ENCODE results near the gene STX16.
"Not testable (repeated sequence)": the region's sequence is repeated elsewhere in the genome, so short reads cannot be mapped to it uniquely, and the experiment has no call there.

Gene STX16

DNA sequence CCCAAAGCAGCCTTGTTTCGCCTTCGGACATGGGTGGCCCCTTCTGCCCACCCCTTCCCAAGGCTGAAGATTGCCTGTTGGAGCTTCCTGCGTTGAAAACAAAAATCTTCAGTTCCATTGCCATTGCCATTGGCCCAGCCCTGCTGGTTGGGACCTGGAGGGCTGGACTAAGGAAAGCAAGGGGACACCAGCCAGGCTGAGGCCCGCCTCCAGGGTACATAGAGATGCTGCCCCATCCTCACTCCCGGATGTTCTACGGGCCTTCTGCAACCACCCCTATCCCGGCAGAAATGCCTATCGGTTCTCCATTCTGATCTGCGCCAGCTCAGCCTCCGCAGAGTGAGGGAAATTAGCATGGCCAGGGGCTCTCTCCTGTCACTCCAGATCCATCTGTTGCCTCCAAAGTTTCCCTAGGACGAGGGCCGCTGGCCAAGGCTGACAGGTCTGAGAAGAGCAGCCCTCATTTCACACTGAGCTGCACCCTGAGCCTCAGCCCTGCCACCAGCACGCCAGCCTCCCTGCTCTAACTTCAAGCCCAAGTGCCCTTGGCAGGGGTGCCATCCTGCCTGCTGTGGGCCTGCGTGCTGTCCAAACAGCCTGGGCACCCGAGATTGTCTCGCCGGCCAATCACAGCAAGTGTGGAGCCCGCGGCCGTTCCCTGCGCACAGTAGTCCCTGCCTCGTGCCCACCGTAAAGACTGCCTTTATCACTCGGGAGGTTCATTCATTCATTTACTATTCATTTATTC, 13.4 kb upstream of the STX16 start:
- DNase-seq: no peak

DNA sequence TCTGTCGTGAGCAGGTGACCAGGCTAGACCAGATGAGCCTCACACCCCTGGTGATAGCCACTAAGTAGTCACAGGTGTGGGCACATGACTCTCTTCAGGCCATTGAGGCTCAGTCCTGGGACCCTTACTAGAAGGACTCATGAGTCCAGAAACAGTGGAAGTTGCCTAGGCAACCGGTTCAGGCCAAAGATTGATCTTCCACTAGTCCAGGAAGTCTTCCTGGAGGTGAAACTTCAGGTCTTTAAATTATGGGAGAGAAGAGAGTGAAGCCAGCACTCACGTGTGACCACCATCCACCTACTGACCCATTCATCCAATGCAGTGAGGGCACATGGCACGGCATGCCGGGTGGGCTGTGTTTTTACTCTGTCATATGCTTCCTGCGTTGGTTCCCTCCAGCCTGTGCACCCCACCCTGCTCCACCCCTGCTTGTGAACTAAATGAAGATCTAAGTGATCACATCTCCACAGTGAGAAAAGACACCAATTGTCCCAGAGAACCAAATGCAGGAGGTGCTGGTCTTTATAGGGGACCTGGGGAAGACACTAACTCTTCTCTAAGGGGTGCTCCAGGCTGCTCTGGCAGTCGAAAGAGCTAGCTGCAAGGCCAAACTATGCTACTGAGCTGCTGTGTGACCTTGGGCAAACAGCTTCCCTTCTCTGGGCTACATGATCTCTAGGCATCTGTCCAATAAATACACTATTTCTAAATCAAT, 12.5 kb upstream of the STX16 start:
- no peak for DNase-seq

GRCh38 chr20:58639182-58640146, 11.6 kb upstream of the STX16 start:
- no peak for DNase-seq

- DNase-seq: no peak
Observed at GRCh38 chr20:58640446-58640845, 10.6 kb upstream of the STX16 start.

DNA sequence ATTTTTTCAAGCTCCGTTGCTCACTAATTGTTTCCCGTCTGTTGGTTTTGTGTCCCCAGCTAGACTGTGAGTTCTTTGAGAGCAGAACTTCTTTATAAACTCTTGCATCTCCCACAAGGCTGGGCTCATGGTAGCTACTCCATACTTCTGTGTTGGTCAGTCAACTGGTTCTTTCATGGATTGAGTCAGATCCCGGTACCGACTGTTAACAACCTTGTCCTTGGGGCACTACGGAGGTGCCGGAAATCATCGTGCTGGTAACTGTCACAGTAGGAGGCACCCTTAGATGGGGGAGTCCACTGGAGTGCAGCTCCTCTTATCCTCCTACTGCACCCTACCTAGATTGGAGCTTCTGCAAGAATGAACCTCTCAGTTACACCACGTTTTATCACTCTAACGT, 8.6 kb upstream of the STX16 start:
- DNase-seq: no peak

DNA sequence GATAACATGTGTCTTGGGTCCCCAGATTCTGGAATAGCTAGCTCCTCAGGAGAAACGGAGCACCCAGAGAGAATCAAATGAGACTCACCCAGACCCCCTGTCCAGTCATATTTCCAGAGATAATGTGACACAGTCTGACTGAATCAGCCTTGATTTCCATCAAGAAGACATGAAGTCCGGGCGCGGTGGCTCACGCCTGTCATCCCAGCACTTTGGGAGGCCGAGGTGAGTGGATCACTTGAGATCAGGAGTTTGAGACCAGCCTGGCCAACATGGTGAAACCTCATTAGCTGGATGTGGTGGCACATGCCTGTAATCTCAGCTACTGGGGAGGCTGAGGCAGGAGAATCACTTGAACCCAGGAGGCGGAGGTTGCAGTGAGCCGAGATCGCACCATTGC, 8.2 kb upstream of the STX16 start:
- not testable (repeated sequence) for DNase-seq

GRCh38 chr20:58645412-58645968, 5.6 kb upstream of the STX16 start:
- DNase-seq: no peak

DNA sequence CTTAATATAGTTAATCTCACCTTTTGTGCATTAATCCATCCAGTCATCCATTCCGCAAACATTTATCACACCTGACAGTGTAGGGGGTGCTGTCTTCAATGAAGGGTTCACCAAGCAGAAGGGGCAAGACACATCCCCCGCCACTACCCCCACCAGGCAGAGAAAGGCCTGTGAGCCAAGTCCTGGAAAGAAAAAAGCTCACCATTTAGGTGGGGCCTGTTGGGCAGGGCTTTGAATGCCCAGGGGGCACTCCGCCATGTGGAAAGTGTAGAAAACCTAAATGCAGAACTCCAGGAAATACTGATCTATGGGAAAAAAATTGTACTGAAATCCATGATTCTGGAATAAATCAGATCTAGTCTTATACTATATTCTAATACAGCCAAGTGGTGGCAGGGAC, 4.8 kb upstream of the STX16 start:
- DNase-seq: no peak

DNA sequence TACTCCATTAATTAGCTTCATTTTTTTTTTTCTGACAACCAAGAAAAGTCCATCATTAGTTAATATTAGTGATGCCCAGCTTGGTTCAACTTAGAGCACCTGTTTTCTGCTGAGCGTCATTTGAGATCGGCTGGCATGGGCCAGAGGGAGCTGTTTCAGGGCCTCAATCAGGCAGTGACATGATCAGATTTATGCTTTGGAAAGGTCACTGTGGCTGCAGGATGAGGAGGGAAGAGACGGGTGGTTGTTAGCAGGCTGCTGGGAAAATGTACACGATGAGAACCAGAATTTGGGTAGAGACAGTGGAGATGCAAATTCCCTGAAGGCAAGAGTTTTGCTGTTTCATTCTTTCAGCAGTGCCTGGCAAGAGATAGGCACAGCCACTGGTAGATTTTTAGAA, 4.4 kb upstream of the STX16 start:
- no peak for DNase-seq

DNA sequence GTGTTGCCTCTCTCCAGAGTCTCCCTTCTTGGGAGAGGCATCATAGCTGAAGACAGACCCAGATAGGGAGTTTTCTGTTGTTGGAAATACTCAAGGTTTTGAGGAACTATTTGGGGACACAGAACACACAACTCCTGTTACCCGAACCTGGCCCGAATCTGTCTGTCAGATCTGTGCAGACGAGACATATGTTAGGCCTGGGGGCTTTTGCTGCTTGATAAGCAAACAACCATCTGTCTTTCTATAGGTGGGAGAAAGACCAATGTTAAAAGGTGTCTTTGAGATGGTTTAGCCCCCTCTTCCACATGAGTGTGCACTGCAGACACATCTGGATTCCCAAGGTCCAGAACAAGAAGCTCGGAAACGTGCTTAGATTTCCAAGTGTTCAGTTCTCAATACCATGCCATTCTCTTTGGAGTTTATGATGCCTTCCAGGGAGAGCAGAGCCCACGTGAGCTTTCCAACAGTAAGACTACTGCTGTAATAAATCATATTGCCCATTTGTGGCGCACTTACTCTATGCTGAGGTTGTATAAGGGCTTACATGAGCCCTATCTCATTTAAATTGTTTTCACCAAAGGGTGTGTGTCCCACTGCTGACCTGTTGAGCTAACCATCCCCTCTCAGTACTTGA, 3.8 kb upstream of the STX16 start:
- no peak for DNase-seq

- DNase-seq: no peak
Observed at GRCh38 chr20:58647796-58648501, 3.1 kb upstream of the STX16 start.

DNA sequence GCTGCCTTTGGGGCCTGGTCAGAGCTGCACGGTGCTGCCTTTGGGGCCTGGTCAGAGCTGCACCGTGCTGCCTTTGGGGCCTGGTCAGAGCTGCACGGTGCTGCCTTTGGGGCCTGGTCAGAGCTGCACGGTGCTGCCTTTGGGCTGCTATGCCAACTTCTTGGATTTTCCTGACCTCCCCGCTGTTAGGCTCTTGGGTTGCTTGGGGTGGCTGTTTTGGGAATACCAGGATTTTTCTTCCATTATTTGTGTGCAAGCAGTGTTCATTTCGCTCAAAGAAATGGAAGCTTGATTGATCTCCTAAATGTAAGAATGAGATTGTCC, 2.6 kb upstream of the STX16 start:
- not testable (repeated sequence) for DNase-seq

DNA sequence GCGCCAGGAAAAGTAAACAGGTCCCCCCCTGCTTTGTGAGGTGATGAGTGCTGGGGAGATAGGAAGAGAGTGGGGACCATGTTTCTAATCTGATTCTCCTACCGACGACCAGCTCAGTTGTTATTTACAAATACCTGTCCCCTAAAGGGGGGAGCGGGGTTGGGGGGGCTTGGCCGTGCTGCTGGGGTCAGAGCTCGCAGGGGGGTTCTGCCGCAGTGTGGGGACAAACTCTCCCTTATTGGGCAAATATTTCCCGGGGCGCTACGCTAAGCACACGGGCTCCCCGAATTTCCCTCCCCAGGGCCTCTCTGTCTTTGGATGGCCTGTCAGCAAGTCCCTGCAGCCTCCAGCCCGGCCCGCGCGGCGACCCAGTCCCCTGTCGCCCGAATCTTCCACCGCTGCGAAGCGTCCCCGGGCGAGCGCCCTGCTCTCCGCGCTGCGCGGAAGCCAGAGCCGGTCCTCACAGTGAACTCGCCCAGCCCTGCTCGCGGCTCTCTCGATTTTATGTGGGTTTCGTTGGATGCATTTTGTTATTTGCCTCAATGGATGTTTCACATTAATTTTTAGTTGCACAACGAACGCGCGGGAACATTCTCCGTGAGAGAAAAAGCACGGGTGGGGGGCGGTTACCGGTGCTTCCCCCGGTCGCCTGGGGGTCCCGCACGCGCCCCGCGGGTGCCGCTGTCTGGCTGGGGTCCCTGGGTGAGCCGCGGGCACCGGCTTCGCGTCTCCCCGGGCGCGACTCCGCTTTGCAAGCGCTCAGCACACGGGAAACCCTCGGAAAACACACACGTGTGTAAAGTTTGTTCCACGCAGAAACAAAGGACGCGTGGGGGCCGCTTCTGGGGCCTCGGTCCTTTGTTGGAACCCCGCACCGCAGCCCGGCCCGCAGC, 1.5 kb upstream of the STX16 start:
- DNase-seq: no peak

GRCh38 chr20:58650181-58650775, 805 bp upstream of the STX16 start:
- no peak for DNase-seq

GRCh38 chr20:58651559-58651945, 469 bp downstream of the STX16 start:
- DNase-seq: no peak

GRCh38 chr20:58651946-58652605, 993 bp downstream of the STX16 start:
- DNase-seq: no peak

GRCh38 chr20:58652606-58653294, 1.7 kb downstream of the STX16 start:
- DNase-seq: no peak

GRCh38 chr20:58654337-58654736, 3.3 kb downstream of the STX16 start:
- DNase-seq: no peak

DNA sequence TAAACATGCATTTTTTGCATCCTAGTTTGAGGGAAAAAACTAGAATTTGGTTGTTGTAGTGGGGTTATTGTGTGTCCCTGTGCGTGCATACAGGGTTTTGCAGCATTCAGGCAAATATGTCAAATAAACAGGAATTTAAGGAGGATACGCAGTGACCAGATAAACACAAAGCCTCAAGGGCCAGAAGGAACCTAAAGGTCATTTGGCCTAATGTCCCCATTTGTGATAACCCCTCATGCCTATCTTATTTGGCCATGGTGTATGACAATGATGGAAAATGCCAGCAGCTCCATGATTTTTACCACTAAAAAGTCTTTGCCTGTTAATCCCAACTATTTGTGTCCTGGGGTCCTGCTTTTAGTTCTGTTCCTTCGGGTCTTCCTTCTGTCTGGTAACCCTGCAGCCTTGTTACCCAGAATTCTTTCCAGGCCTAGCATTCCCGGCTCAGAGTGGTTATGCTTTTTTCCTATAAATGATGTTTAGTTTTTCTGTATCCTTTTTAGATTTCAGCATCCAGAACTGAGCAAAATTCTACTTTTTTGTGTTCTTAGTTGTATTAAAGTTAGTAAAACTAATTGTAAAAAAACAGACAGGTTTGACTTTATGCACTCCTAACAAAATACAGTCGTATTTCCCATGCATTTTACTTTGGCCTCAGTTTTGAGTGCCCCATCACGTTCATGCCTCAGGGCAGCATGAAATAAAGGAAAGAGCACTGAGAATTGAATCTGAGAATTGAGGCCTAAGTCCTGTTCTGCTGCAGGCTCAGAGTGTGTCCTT, 4.4 kb downstream of the STX16 start:
- no peak for DNase-seq

All from NCI-H2171 (cell line).